NCI-H1105 (cell line): ENCODE data around the gene NR4A2.

Experiments used
- DNase-seq: peaks from one replicate; lab custom pipeline; 2025; lab: John Stamatoyannopoulos, UW

Gene NR4A2

DNA sequence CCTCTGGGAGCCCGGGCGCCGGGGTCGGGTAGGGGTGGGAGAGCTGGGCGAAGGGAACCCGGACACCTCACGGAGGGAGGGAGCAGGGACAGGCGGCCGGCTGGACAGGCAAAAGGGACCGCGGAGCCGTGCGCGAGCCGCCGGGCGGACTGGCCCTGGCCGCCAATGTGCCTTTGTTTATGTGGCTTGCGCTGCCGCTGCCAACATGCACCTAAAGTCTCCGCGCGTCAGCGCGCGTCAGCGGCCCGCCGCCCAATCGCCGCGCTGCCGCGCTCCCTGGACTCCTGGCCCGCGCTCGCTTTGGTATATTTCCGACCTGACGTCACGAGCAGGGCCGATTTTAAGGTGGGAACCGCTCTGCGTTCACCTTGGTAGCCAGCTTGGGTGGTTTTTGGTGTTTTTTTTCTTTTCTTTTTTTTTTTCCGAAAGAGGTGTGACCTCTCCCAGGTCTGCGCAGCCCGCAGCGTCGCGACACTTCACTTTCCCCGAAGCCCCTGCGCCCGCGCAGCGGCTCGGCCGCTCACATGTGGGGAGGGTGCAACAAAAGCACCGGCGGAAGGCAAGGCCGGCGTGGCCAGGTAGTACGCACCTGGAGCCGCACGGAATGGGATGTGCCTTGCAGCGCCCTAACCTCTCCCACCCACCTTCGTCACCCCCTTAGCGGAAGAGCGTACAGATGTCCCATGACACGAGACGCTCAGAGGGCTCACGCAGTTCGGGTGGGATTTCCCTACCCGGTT, at the start of gene NR4A2:
TSS of gene NR4A2 (minus strand) at position 188 of the 740 bp plus-strand sequence. CDS start 2,535 bp downstream, outside the sequence.
- peak; percentile 64 for DNase-seq

DNA sequence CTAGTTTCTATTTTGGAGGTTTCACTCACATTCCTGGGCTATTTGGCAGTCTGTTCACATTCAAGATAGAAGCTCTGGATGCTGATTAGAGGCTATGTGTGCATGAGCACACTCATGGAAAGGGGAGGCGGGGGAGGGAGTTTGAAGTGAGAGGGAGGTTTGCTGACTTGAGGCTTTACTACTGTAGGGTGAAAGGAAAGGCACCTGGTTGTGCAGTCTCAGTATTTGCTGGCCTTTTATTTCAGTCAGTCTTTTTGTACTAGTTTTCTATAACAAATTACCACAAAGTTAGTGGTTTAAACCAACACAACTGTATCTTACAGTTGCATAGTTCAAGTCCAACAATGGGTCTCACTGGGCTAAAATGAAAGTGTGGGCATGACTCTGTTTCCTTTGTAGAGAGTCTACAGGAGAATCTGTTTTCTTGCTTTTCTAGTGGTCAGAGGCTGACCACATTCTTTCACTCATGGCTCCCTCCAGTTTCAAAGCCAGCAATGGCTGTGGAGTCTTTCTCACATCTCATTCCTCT, 47.7 kb upstream of the NR4A2 start:
- DNase-seq: no peak

GRCh38 chr2:156379714-156380113, 47.2 kb upstream of the NR4A2 start:
- no peak for DNase-seq

GRCh38 chr2:156379071-156379470, 46.5 kb upstream of the NR4A2 start:
- no peak for DNase-seq

GRCh38 chr2:156366753-156367152, 34.2 kb upstream of the NR4A2 start:
- no peak for DNase-seq

DNA sequence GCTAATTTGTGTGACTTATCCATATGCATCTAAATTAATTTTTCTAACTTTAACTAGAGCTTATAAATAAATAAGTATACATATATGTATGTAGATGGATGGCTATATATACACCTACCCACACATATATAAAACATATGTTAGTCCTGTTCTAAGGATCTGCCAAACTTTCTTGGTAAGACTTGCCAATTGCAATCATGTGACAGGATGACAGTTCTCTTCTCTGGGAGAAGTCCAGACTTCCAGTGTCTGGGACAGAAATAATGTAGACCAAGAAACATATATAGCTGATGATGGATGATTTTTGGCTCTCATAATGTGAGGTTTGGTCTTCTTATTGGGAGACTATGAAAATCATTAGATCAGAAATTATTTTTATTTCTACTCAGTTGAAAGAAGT, 30.6 kb upstream of the NR4A2 start:
- no peak for DNase-seq

DNA sequence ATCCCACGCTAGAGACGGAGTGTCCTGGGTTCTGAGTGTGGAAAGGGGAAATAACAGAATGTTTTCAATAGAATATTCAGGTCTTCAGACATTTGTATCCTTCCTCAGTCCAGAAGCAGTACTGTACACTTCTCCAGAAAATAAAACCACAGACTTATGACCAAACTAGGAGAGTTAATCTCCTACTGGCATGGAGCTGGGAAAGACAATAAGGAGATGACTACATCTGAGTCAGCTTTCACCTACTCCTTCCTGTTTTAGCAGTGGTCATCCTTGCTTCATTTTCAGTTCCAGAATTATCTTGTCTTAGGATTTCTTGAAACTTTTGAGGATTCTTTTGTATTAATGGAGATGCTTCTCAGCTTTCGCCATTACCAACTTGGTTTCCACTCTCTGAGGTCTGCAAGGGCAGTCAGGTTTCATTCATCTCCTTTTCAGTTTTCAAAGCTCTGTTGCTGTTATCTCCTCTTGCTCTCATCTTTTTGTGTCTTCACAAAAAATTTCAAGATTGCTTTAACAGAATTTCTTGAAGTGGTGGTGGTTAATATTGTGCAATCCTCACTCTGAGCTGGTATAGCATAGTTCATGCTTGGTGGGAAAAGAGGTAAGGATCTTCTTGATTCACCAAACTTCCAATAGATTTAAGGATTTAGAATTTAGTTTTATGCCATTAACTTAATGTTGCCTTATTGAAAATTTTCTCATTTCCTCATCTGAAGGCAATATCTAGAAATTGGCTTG, 23.7 kb upstream of the NR4A2 start:
- no peak for DNase-seq

- no peak for DNase-seq
These were observed 20.4 kb upstream of the NR4A2 start for GRCh38 chr2:156352911-156353310.

GRCh38 chr2:156350374-156351142, 18.0 kb upstream of the NR4A2 start:
- DNase-seq: no peak

GRCh38 chr2:156349605-156350004, 17.1 kb upstream of the NR4A2 start:
- no peak for DNase-seq

- no peak for DNase-seq
These were observed 16.6 kb upstream of the NR4A2 start for GRCh38 chr2:156349161-156349560.

- DNase-seq: no peak
These were observed 14.9 kb upstream of the NR4A2 start for GRCh38 chr2:156347431-156347830.

DNA sequence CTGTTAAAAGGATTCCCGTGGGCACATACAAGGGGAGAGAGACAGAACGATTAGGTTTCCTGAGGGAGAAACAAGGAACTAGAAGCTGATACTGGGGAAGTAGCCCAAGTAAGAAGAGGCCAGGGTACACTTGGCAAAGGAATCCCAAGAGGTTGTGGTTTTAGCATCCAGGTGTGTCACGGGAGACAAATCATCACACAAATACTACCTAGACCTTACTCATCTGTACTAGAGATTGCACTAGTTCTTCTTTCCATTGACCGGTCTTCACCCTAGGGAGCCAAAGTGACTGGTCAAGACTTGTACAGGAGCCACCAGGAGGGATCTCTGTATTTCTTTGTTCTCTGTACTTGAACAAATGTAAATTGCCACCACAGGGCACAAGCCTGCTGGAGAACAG, 14.2 kb upstream of the NR4A2 start:
- no peak for DNase-seq

- no peak for DNase-seq
These were observed 13.1 kb upstream of the NR4A2 start for GRCh38 chr2:156345582-156345981.

DNA sequence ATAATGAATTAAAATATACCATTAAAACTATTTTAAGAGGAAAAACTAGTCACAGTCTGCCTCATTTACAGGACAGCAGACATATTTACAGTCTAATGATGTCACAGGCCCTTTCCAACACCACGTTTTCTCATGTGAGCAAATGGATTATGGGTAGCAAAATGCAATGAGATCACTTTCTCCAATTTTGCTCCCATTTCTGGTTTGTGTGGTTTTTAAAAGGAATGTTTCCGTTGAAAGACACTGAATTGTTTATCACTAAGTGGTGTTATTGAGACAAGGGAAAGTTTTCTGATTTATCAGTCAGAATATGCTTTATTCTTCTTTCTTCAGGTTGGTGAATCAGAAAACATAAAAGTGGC, 11.4 kb upstream of the NR4A2 start:
- no peak for DNase-seq

DNA sequence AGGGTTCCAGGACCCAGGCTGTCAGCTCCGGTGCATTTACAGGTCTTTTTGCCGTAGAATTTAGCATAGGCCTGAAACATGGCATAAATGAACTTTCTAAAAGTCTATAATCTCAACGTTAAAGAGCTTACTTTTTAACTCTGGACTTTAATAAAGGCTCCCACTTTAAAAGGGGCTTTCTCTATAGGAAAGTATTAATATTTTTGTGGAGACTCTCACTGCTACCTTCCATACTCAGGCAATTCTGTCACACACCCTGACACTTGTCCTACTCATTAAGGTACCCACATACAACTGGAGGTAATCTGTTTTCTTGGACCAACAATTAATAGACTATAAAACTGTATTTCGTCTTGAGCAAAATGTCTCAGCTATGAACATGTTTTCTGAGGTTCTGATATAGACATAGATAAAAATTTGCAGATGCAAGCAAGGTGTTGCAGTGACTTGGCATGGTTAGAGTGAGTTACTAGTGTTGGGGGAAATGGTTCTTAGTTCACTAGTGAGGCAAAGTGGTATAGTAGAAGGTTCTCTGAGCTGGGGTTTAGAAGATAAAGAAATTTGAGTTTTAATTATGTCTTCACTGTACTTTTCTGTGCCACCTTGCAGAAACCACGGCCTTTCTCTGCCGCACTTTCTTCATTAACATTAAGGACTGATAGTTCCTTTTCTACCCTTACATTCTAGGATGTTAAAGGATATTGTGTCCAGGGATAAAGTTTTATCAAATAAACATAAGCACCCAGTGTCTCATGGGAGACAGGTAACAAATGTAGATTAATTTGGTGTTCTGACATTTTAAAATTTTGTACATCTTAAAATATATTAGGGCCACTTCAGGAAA, 10.8 kb upstream of the NR4A2 start:
- DNase-seq: no peak

DNA sequence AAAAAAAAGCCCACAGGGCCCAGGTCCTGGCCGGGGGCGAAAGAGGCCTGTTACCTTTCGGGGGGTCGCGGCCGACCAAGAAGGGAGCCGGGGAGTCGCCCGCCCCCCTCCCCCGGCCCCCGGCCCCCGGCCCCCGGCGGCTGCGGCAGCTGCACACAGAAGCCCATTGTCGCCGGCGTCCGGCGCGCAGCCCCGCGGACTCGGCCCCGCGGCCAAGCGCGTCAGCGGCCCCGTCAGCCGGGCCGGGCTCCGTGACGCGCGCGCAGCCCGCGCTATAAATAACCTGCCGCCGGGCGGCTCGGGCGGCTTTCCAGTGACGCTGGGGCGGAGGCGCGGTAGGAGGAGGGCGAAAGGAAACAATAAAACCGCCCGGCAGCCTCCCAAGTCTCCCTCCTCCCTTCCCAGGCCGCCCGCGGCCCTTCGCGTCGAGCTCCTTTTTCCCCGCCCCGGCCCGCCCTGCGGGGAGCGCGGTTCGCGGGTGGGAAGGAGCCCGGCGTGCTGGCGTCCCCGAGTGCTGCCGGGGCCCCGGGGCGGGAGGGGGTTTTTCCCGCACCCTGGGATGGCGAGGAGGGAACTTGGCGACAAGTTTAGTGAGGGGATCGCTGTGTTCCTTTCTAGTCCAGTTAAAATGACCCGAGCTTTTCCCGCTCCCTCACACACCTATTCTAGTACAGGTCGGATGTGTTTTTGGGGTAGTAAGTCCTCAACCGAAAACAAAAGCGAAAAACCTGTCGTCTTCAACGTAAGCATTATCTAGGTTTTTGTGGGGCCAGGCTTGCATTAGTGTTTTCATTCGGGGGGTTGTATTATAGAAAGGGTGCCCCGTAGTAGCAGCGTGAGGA, 10.0 kb upstream of the NR4A2 start:
- DNase-seq: peak; percentile 62

DNA sequence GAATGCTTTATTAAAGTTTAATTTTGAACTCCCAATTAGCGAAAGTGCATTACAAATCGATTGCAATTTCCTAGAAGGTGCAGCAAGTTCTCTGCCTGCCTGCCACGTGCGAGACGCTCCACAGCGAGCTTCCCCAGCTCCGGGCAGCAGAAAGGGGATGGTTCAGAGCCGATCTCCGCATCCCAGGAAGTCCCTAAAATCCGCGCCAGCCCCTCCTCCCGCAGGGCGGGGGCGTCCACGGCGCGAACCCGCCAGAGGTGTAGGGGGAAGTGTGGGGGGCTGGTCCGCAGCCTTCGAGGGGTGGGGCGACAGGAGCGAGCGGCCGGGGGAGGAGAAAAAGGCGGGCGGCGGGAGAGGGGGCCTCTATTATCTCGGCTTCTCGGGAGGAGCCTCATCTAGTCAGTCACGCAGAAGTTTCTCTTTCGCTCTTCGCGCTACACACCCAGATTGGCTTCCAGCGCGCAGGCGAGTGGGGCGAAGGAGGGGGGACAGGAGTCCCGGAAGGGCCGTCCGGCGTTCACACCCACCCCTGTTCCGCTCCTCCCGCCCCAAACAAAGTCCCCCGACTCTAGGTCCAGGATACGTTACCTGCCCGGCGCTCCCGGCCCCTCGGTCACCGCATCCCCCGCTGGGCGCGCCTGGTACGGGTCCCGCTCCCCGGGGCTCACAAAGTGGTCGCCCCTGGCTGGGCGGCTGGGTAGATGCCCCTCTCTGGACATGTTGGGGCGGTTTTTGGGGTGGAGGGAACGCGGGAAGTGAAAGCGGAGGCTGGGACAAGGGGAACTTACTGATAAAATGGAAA, 9.1 kb upstream of the NR4A2 start:
- DNase-seq: peak; percentile 64

GRCh38 chr2:156340804-156341451, 8.4 kb upstream of the NR4A2 start:
- DNase-seq: no peak
